A673 (cell line): ENCODE results near the gene OR4D9. TPM values are rescaled to one million over a fixed set of nuclear protein-coding genes. Genes with fewer than 3 reads are reported as not detected.

Experiments used
- BruUV-seq: library from RNA; stranded (reverse); fragments of 400-500 nt; replicated peaks from 2 replicates; lab custom pipeline; 2021; lab: Mats Ljungman, UMichigan
- CTCF ChIA-PET: fragments of 300-600 bp; sonication (Branson Sonifier 250); formaldehyde crosslinking; loops from one replicate; lab custom pipeline; 2022; ENCODE audit warnings: antibody characterized with exemption; lab: Charles Lee
- POLR2A ChIA-PET: fragments of 300-600 bp; sonication (Branson Sonifier 250); formaldehyde crosslinking; loops from one replicate; lab custom pipeline; 2022; ENCODE audit warnings: antibody characterized with exemption; ENCODE audit not compliant: low non-redundant PET; lab: Charles Lee
- DNase-seq: peaks from one replicate; pipeline ENCODE4 v3.0.0-alpha.2; 2015; ENCODE audit warnings: low spot score
- H3K27ac ChIP-seq: fragments of 200-600 bp; sonication (generic); 2 replicates; pipeline ENCODE4 v1.5.1; 2016; ENCODE audit warnings: mixed run types, low read depth, mild to moderate bottlenecking, mixed read lengths, antibody characterized with exemption, low read length; ENCODE audit not compliant: poor library complexity, severe bottlenecking
- H3K27me3 ChIP-seq: fragments of 200-600 bp; sonication (generic); replicated peaks from 2 replicates; pipeline ENCODE4 v1.6.1; 2017; ENCODE audit warnings: mixed run types, low read depth, mild to moderate bottlenecking, mixed read lengths, antibody characterized with exemption, low read length; ENCODE audit not compliant: insufficient read depth, poor library complexity
- H3K36me3 ChIP-seq: fragments of 200-600 bp; sonication (generic); 2 replicates; pipeline ENCODE4 v1.6.1; 2016; ENCODE audit warnings: mixed run types, mild to moderate bottlenecking, mixed read lengths, antibody characterized with exemption, low read length; ENCODE audit not compliant: insufficient read depth, poor library complexity, severe bottlenecking
- H3K4me1 ChIP-seq: fragments of 200-600 bp; sonication (generic); 2 replicates; pipeline ENCODE4 v1.6.1; 2017; ENCODE audit warnings: mixed run types, mild to moderate bottlenecking, mixed read lengths, antibody characterized with exemption, low read length; ENCODE audit not compliant: insufficient read depth, poor library complexity, severe bottlenecking
- H3K4me3 ChIP-seq: fragments of 200-600 bp; sonication (generic); 2 replicates; pipeline ENCODE4 v1.5.1; 2016; ENCODE audit warnings: low read depth, mixed run types, mild to moderate bottlenecking, mixed read lengths, low read length; ENCODE audit not compliant: poor library complexity, severe bottlenecking
- H3K9me3 ChIP-seq: fragments of 200-600 bp; sonication (generic); 2 replicates; pipeline ENCODE4 v1.6.1; 2016; ENCODE audit warnings: mixed run types, low read depth, mild to moderate bottlenecking, mixed read lengths, antibody characterized with exemption, low read length; ENCODE audit not compliant: poor library complexity, severe bottlenecking
- CTCF ChIP-seq: fragments of 300-800, 200-600 bp; sonication (generic); conservative IDR thresholded peaks from 2 replicates; pipeline ENCODE4 v1.5.1; 2017; ENCODE audit warnings: low read depth, mild to moderate bottlenecking, antibody characterized with exemption, low read length, moderate library complexity, mixed read lengths
- EZH2 ChIP-seq: fragments of 200-600 bp; sonication (generic); IDR thresholded peaks from 2 replicates; pipeline ENCODE4 v1.6.1; 2017; ENCODE audit warnings: borderline replicate concordance, low read depth, mild to moderate bottlenecking, mixed read lengths, antibody characterized with exemption, low read length; ENCODE audit not compliant: poor library complexity, severe bottlenecking
- intact Hi-C: fragments of 100-400 bp; cut with micrococcal nuclease; formaldehyde crosslinking; loops from one replicate; pipeline ENCODE4 v1.10.0; 2022; ENCODE audit not compliant: unreplicated experiment
- total RNA-seq: library from RNA; stranded (reverse); gene quantifications from 2 replicates; pipeline ENCODE4 v1.2.3, GENCODE V29; 2021

Gene OR4D9
- total RNA-seq, 1 experiment from 2014 or later, result not detected

- peak overlapping the region; percentile 58 for H3K27ac ChIP-seq
- H3K27me3 ChIP-seq, result no peaks in the 10 kb centered on the region
- BruUV-seq, result no TSS peak
- CTCF ChIA-PET, result interaction anchor here (0.6 kb wide), 1 partner anchor 385 kb away, joined by 7 read pairs; the partner anchor contains the start of gene DTX4
- TF ChIP-seq EZH2 (no peak), CTCF (no peak)
- DNase-seq, result peak; percentile 98
- intact Hi-C loops, result loop anchor here (10.0 kb wide), 1 partner anchor 362 kb away; no protein-coding TSS in a partner anchor
- H3K4me1 ChIP-seq, result peaks cover 9% of the 10 kb centered on the region
- no peaks in the 10 kb centered on the region for H3K9me3 ChIP-seq
- POLR2A ChIA-PET, result no interaction called here
- H3K4me3 ChIP-seq, result peak overlapping the region; percentile 53
- H3K36me3 ChIP-seq, result no peaks in the 10 kb centered on the region
These were observed 45.0 kb downstream of the OR4D9 start for GRCh38 chr11:59556115-59556916.

- BruUV-seq, result no TSS peak
- POLR2A ChIA-PET, result interaction anchor here (0.6 to 0.7 kb wide), 2 partner anchors 110 to 1218 kb away, joined by 3 to 5 read pairs; no protein-coding TSS in a partner anchor
- CTCF ChIA-PET, result interaction anchor here (0.6 kb wide), 1 partner anchor 385 kb away, joined by 7 read pairs; the partner anchor contains the start of gene DTX4
- Histone ChIP-seq H3K36me3 (no peaks in the 10 kb centered on the region), H3K4me1 (peaks cover 9% of the 10 kb centered on the region), H3K27me3 (no peaks in the 10 kb centered on the region), H3K4me3 (peak overlapping the region; percentile 53), H3K9me3 (no peaks in the 10 kb centered on the region), H3K27ac (peak overlapping the region; percentile 58)
- TF ChIP-seq CTCF (no peak), EZH2 (no peak)
- intact Hi-C loops, result loop anchor here (10.0 kb wide), 1 partner anchor 362 kb away; no protein-coding TSS in a partner anchor
- DNase-seq, result peak; percentile 78
These were observed 45.6 kb downstream of the OR4D9 start for GRCh38 chr11:59556917-59557348.

- Histone ChIP-seq H3K36me3 (no peaks in the 10 kb centered on the region), H3K4me1 (peaks cover 9% of the 10 kb centered on the region), H3K27me3 (no peaks in the 10 kb centered on the region), H3K4me3 (peak overlapping the region; percentile 53), H3K27ac (no peak overlapping the region), H3K9me3 (no peaks in the 10 kb centered on the region)
- DNase-seq, result no peak
- TF ChIP-seq EZH2, result no peak
- no peak for TF ChIP-seq CTCF
- CTCF ChIA-PET, result no interaction called here
- no TSS peak for BruUV-seq
- intact Hi-C loops, result loop anchor here (10.0 kb wide), 1 partner anchor 363 kb away; no protein-coding TSS in a partner anchor
- POLR2A ChIA-PET, result no interaction called here
These were observed 46.9 kb downstream of the OR4D9 start for GRCh38 chr11:59558270-59558643.
